Stimulated activated CD4-positive, alpha-beta T cell treated with anti-CD3 and anti-CD28 coated beads, Interleukin-15, amount 100 ng/mL, for 48 hours (primary cell): ENCODE measurements around the gene CLEC4A.
"Not testable (repeated sequence)": the region's sequence is repeated elsewhere in the genome, so short reads cannot be mapped to it uniquely, and the experiment has no call there.

ENCODE experiments used
- DNase-seq, 2 donors: peaks; one replicate each; pipeline ENCODE4 v3.0.0-alpha.2; 2020; ENCODE audit warnings: low read depth in 2 of 2

Gene CLEC4A

GRCh38 chr12:8123124-8123912, at the start of gene CLEC4A:
TSS of gene CLEC4A (plus strand) at chr12:8123617. CDS start at chr12:8123879, 262 bp downstream.
- DNase-seq: no peak

GRCh38 chr12:8075935-8076334, 47.5 kb upstream of the CLEC4A start:
- no peak for DNase-seq

GRCh38 chr12:8076366-8076765, 47.1 kb upstream of the CLEC4A start:
- DNase-seq: no peak

DNA sequence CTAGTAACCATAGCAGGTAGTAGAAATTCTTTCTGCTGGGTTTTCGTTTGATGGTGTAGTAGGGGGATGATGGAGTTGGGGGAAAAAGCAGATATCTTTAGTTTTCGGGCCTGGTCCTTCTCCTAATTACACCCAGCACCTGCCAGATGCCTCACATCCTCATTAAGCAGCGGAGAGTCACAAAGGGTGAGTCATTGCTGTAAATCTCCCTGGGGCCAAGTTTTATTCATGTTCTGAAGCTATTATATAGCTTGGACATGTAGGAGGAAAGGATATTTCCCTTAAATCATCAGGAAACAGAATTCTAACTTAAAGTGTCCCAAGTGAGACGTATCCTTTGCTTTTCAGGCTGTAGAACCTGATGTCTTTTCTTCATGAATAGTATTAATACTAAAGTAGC, 46.2 kb upstream of the CLEC4A start:
- no peak for DNase-seq

GRCh38 chr12:8078398-8078797, 45.0 kb upstream of the CLEC4A start:
- peak in 1 of 2 donors; percentile 54 for DNase-seq

DNA sequence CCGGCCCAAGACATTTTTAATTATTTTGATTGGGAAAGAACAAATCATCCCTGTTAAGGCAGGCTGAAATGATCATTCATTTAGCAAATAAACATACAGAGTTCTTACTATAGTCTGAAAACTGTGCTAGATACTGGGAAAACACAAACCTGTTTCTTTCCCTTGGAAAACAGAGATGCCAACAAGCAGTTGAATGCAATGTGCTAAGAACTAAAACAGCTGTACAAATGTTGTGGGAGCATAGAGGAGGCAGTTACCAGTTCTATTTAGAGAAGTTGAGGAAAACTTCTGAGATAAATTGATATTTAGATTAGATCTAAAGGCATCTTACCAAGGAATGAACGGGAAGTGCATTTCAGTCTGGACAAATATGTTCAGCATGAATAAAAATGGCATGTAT, 44.5 kb upstream of the CLEC4A start:
- DNase-seq: no peak

DNA sequence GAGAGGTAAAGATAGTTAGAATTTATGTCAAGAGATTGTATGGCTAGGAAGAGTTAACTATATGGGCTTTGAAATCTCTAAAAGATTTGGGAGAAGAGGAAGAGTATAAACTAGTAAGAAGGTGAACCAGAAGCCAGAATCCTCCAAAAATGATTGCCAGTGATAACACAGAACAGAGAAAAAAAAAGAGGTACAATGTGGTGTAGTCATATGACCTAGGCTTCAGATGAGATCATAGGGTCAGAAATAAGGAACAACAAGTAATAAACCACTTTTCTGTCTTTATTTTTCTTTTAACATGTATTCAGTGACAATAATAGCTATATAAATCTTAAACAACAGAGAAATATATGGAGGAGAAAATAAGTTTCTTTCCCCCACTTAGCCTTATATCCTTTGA, 43.3 kb upstream of the CLEC4A start:
- no peak for DNase-seq

DNA sequence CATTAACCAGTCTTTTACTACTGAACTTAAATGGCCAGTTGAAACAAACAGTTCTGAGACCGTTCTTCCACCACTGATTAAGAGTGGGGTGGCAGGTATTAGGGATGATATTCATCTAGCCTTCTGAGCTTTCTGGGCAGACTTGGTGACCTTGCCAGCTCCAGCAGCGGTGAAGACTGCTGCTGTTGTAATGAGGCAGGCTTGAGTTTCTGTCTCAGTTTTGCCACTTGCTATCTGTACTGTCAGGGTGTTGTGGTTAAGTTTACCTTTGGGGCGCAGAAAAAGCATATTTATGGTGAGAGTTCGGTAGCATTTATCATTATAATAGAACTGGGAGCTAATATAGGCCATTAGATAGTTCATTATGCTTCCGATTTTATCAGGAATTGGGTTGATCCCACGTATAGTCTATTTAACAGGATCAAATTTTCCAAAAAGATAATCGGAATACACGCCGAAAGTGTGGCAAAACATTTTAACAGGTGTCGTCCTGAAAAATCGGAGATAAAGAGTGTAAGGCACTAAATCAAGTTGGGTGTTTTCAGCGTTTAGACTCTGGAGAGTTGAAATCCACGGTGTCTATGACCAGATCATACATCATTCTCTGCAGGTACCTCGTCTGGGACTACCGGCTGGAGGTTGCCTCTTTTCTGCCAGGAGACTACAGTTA, 42.0 kb upstream of the CLEC4A start:
- DNase-seq: no peak

DNA sequence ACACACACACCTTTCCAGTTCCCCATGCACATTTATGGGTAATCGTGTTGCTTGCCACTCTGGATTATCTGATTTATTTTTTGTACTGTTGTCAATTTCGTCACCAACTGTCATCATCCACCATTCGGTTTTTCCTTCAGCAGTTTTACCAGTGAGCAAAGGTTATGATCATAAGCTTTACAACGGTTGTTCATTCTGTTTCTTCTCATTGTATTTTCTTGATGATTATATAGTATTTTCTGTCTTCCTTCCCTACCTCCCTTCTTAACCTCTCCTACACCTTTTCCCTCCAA, 40.7 kb upstream of the CLEC4A start:
- no peak for DNase-seq

GRCh38 chr12:8084351-8084750, 39.1 kb upstream of the CLEC4A start:
- peak in 1 of 2 donors; percentile 26 for DNase-seq

GRCh38 chr12:8087666-8088065, 35.8 kb upstream of the CLEC4A start:
- no peak for DNase-seq

- DNase-seq: no peak
Observed at GRCh38 chr12:8088574-8088973, 34.8 kb upstream of the CLEC4A start.

- DNase-seq: not testable (repeated sequence)
Observed at GRCh38 chr12:8089277-8089676, 34.1 kb upstream of the CLEC4A start.

DNA sequence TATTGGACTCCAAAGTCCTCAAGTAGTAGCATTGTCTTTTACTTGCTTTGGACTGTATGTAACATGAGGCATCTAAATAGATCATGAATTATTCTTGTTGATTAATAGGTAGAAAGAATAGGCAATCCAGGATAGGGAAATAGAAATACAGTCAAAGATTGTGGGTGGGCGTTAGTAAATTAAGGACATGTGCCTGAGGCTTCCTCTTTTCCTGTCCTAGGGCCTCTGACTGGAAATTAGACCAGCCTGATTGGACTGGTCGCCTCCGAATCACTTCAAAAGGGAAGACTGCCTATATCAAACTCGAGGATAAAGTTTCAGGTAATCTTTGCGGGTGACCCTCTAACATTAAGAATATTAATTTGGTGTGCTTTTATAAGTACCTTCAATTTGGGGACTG, 33.7 kb upstream of the CLEC4A start:
- DNase-seq: no peak

- DNase-seq: no peak
Observed at GRCh38 chr12:8093291-8093690, 30.1 kb upstream of the CLEC4A start.

- DNase-seq: no peak
Observed at GRCh38 chr12:8096281-8096915, 27.0 kb upstream of the CLEC4A start.

- no peak for DNase-seq
Observed at GRCh38 chr12:8099235-8099634, 24.2 kb upstream of the CLEC4A start.

DNA sequence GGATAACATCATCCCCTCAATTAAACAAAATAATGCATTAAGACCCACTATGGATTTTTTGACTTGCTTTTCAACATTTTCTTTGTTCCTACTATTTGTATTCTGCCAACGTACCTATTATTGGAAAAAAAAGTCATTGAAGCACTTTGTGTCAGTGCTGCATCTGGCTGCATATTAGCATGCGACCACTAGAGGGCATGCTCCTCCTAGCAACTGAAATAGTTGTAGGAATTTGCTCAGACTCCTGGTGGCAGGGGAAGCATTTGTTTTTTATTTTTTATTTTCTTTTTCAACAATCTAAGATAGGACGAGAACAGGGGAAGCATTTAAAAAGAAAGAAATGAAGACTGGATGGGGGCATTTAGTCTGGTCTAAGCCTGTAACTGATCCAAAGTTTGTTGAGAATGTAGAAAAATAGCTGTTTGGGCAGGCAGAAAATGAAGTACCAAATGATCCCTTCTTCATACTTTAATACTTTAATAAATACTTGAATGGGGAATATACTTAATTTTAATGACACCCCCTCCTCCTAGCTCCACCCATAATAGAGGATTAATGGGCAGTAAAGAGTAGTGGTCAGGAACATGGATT, 14.5 kb upstream of the CLEC4A start:
- peak; percentile 59 to 66 for DNase-seq

- DNase-seq: not testable (repeated sequence)
Observed at GRCh38 chr12:8113117-8113516, 10.3 kb upstream of the CLEC4A start.

DNA sequence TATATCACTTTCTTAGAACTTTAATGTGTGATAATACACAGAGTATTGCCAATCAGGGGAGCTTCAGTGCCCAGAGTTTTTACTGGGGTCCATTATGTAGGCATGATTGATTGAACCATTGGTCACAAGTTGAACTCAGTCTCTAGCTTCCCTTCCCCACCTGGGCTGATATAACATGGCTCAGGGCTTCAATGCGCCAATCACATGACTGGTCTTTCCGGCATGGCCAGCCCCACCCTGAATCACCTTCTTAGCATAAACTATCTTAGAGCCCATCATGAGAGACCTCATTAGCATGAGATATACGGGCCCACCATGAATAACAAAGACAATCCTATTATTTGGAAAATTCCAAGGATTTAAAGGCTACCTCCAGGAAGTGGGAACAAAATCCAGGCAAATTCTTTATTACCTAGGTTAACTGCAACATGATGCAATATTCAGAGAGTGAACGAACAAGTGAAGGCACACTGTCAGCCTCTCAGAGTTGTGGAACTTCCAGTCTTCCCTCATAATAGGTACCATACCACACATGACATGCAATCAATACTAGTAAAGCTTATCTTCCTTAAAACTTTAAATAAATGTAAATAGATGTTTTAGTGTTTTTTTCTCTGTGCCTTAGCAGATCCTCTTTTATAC, 3.2 kb upstream of the CLEC4A start:
- no peak for DNase-seq

DNA sequence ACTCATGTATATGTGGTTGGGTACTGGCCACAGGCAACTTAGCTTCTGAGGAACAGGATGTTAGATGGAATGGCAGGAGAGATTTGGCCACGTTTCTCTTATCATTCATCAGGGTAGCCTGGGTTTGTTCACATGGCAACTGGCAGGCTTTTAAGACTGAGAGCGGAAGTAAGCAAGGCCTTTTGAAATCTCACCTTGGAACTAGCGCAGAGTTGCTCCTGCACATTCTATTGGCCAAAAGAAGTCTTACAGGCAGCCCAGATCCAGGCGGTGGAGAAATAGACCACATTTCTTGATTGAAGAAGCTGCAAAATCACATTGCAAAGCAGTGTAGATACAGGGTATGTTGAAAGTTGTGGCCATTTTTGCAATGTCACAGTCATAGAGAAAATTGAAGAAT, 3.7 kb downstream of the CLEC4A start:
- DNase-seq: no peak
